Transverse colon (tissue), 4 donors: Measurements from ENCODE around the gene MED26.

ENCODE experiments used
- CTCF ChIP-seq, 5 experiments: fragments of 200-600 bp in 3 of 5; fragments of 450-650 bp in 2 of 5; sonication (generic) in 3 of 5; IDR thresholded peaks; 1 replicate in 2 of 5; 2 replicates in 3 of 5; pipeline ENCODE4 v1.5.1; 2016 to 2017; ENCODE audit warnings: antibody characterized with exemption in 5 of 5, inconsistent platforms in 3 of 5, mild to moderate bottlenecking in 2 of 5, moderate library complexity in 1 of 5
- EP300 ChIP-seq: sonication (generic); formaldehyde crosslinking; IDR thresholded peaks from one replicate; pipeline ENCODE4 v1.6.1; 2017; ENCODE audit warnings: antibody characterized with exemption, low read depth
- POLR2AphosphoS5 ChIP-seq, 3 donors: sonication (generic); formaldehyde crosslinking; IDR thresholded peaks; one replicate each; pipeline ENCODE4 v1.6.1; 2016; ENCODE audit warnings: antibody characterized with exemption in 3 of 3

GRCh38 chr19:16573296-16573695 lies 54.7 kb downstream of the MED26 start:
- no peak for TF ChIP-seq CTCF (IDR thresholded peaks at IDR 0.05)
- no peak for TF ChIP-seq EP300
- TF ChIP-seq POLR2AphosphoS5 (IDR thresholded peaks at IDR 0.05): no peak
